ENCODE data around the gene MOGAT3.

MOGAT3 gene

GRCh38 chr7:101232141-101232850 lies 31.5 kb upstream of the MOGAT3 start:
- DNase-seq: no peak

GRCh38 chr7:101231644-101232043 lies 30.8 kb upstream of the MOGAT3 start:
- DNase-seq: no peak

GRCh38 chr7:101226721-101227120 lies 25.9 kb upstream of the MOGAT3 start:
- no peak for DNase-seq

GRCh38 chr7:101225650-101226049 lies 24.8 kb upstream of the MOGAT3 start:
- no peak for DNase-seq

- no peak for DNase-seq
Observed at GRCh38 chr7:101223528-101223927, 22.7 kb upstream of the MOGAT3 start.

- no peak for DNase-seq
Observed at GRCh38 chr7:101222275-101222830, 21.5 kb upstream of the MOGAT3 start.

GRCh38 chr7:101220295-101220694 lies 19.5 kb upstream of the MOGAT3 start:
- no peak for DNase-seq

GRCh38 chr7:101218236-101219125 lies 17.6 kb upstream of the MOGAT3 start:
- no peak for DNase-seq

GRCh38 chr7:101217388-101218235 lies 16.8 kb upstream of the MOGAT3 start, which contains the start of the genes PLOD3 and ZNHIT1:
Gene PLOD3, minus strand, starts transcription at chr7:101217581. Its CDS starts 307 bp downstream, at chr7:101217274.
Gene ZNHIT1, plus strand, starts transcription at chr7:101218165. Its CDS starts 31 bp downstream, at chr7:101218196.
- DNase-seq: peak; percentile 97

GRCh38 chr7:101216860-101217387 lies 16.1 kb upstream of the MOGAT3 start:
- no peak for DNase-seq

GRCh38 chr7:101216001-101216859 lies 15.4 kb upstream of the MOGAT3 start:
- no peak for DNase-seq

GRCh38 chr7:101212014-101212413 lies 11.2 kb upstream of the MOGAT3 start:
- no peak for DNase-seq

GRCh38 chr7:101211501-101211900 lies 10.7 kb upstream of the MOGAT3 start:
- DNase-seq: no peak

- DNase-seq: no peak
Observed at GRCh38 chr7:101210143-101210542, 9.3 kb upstream of the MOGAT3 start.

- DNase-seq: no peak
Observed at GRCh38 chr7:101208794-101209193, 8.0 kb upstream of the MOGAT3 start.

- no peak for DNase-seq
Observed at GRCh38 chr7:101207459-101207858, 6.6 kb upstream of the MOGAT3 start.

GRCh38 chr7:101206665-101207042 lies 5.8 kb upstream of the MOGAT3 start:
- DNase-seq: no peak

GRCh38 chr7:101205901-101206664 lies 5.2 kb upstream of the MOGAT3 start:
- DNase-seq: no peak

GRCh38 chr7:101203740-101204738 lies 3.2 kb upstream of the MOGAT3 start:
- peak; percentile 36 for DNase-seq

Measured in CD4-positive, alpha-beta T cell treated with Interleukin-15 for 1 hour (primary cell).